Mesenteric fat pad (tissue), 1 donor: Measurements from ENCODE around the gene TMEM181. TPM values are rescaled to one million over a fixed set of nuclear protein-coding genes. Genes with fewer than 3 reads are reported as not detected.
"Not testable (repeated sequence)": the region's sequence is repeated elsewhere in the genome, so short reads cannot be mapped to it uniquely, and the experiment has no call there.

Experiments used
- DNase-seq: peaks from one replicate; pipeline ENCODE4 v3.0.0-alpha.2; 2020; ENCODE audit warnings: low spot score
- total RNA-seq: library from RNA; stranded (reverse); fragmentation: NEBNext Ultra II Directional; extraction: Animal tissue kit (Norgen Biotek cat#: 25700); gene quantifications from one replicate; pipeline ENCODE4 v1.2.1, GENCODE V29; 2021
- donor health status: DM: yes; HTN: yes; CAD: no.

Gene TMEM181
- total RNA-seq, 1 donor from 2014 or later = 27.3 TPM

DNA sequence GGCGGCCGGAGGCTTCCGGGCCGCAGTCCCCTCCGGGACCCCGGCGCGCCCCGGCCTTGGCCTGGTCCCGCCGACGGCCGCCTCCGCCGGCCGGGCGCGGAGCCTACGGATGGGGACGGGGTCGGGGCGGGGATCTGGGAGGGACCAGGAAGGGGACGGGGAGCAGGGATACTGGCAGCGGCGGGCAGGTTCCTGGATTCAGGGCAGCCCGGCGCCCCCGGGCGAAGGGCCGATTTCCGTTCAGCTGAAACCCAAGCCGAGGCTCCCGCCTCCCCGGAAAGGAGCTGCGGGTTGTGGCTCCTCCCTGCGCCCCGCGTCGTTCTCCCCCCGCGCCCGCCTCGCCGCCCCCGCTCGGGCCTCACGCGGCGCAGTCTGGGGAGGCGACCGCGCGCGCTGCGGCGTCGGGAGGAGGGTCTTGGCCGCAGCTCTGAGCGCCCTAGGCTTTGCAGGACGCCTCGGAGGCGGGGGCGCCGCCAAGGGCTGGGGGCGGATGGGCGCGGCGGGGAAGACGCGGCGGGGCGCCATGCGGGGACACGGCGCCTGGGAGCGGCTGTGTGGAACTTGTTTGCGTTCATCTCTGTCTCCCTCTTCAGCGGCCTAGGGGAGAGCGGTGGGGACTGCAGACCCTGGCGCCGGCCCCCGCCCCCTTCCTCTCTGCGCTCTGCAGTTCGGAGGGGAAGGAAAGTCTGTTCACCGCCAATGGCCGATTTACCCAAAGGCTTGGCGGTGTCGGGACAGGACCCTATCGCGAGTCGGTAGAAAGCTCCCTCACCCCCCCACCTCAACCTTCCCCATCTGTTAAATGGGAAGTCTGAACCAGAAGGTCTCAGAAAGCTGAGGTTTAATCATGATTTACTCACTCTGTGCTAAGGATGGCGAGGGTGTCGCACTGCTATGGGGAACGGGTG is 22.7 kb upstream of the TMEM181 start:
- peak; percentile 81 for DNase-seq

DNA sequence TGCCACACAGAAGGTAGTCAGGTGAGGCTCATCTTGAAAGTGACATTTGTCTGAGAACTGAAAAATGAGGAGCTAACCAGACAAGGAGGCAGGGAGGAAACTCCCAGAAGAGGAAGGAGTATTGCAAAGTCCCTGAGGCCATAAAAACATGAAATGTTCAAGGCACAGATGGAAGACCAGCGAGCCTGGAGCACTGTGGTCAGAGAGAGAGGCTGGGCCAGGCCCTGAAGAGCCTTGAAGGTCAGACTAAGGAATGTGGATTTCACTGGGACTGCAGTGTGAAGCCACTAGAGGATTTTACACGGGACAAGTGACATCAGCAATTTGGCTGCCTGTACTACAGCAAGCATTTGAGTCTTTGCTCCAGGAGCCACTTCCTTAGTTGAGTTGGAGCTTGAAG is 21.1 kb upstream of the TMEM181 start:
- DNase-seq = peak; percentile 1

DNA sequence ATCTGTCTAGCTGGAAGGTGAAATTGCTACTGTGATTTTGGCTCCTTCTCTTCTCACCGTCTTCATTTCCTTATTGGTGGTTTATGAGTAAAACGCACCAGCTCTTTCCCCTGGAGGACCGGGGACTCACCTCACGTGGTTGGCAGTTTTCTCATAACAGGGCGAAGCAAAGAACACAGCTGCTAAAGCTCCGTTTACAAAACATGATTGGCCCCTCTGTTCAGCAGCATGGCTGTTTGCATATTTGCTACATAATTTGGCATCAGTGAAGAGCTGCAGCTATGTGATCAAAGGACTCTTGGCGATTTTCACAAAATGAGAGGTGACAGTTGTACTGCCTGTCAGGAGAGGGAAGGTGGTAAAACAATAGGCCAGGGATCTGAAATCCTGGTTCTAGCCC is 20.5 kb upstream of the TMEM181 start:
- DNase-seq = peak; percentile 24

DNA sequence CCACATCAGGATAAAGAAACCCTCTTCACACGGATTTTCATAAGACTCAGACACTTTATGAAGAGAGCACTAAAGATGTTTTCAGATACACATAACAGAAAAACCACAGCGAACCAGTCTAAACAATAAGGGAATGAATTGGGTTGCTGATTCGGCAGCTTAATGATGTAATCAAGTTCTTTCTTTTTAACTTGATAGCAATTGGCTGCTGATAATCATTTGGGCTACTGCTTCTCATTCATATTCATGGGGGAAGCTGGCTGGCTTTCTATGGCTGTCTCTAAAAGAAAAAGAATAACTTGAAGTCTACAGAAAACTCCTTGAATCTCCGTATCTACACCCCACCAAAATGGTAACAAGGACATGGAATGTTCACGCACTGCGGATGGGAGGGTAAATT is 20.0 kb upstream of the TMEM181 start:
- no peak for DNase-seq

DNA sequence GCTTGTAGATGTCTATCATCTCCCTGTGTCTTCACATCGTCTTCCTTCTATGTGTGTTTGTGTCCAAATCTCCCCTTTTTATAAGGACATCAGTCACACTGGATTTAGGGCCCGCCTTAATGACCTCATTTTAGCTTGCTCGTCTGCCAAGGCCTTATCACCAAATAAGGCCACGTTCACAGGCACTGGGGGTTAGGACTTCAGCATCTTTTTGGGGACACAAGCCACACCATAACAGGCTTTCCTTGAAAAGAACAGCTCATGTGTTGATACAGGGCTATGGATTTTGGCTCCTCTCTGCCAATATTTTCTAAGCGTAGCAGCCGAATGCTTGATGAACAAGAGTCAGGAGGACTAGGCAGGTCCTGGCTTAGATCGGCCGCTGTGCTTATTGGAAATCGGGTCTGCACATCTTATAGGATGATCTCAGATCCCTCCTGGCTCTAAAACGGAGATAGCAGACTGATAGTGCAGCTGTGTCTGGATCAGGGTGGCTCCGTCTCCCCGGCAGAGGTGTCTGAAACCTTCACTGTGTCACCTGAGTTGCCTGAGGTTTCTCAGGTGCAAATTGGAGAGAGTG is 16.2 kb upstream of the TMEM181 start:
- DNase-seq = no peak

DNA sequence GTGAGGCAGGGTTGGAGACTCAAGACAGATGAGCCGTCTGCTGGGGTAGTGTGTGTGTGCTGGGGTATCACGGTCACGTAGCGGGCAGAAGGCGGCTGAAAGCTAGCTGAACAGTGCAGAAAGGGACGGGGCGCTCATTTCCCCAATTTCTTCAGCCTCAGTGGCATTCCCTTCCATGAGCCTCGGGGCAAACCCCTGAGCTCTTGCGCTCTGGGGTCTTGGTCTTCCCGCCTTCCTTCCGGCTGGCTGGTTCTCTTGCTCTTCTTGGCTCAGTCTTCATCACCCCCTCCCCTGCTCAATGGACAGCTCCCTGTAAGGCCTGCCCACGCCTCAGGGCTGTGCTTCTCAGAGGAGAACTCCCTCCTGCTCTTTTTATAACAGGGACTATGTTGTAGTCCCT is 15.5 kb upstream of the TMEM181 start:
- peak; percentile 51 for DNase-seq

DNA sequence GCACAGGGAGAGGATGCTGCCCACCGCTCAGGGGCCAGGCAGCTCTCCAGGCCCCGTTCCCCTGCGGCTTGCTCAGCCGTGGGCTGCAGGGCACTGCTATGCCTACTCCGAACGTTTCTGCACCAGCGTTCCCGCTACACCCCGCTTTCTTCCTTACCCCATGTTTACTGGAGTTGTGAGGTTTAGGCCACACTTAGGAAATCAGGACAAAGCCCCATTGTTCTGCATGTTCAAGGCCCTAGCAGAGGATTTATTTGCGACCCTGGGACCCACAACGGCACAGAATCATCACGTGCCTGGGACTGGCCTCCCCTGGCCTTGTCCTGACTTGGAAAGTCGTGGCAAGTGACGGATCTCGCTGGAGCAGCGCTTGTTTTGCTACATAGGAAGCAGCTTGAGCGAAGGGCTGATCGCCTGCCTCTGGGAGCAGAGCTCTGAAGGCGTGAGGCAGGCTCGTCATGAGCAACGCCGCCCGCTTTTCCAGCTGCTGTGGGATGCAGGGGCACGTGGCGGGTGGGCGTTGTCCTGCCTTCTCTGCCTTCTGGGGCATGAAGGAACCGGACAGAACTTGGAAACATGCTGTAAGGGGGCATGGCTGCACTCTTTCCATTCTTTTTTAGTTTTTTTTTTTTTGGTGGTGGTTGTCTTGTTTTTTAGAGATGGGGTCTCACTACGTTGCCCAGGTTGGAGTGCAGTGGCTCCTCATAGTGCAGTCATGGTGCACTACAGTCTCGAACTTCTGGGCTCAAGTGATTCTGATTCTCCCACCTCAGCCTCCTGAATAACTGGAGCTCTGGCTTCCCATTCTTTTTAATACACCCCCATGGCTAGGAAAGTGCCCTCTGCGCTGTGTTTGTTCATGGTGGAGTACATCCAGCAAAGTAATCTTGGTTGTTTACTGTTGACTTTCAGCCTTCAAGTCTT is 14.6 kb upstream of the TMEM181 start:
- DNase-seq = peak; percentile 79

DNA sequence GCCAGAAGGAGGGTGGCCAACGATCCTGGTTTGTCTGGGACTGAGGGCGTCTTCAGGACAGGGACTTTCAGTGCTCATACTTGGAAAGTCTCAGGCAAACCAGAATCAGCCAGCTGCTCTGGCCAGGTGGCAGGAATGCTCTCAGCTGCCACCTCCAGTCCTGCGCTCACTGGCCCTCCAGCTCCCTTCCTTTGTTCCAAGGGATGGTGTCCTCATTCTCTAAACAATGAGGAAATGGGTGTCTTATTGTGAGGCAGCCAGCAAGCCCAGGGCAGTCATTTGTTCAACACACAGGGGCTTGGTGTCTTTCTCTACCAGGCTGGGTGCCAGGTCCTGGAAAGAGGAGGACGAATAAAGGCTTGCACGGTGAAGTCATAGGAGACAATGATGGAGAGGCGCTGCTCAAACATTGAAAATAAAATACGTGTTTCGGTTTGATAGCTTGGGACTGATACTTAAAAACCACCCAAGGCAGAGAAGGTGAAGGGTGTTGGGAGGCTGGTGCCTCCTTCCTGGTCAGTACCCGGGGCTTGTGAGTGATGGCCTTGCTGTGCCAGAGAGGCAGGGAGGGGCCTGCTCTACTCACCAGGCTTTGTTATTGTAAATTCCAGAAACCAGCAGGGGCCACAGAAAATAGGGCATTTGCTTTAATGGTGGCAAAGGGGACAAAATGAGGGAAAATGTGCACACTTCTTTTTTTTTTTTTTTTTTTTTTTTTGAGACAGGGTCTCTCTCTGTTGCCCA is 11.3 kb upstream of the TMEM181 start:
- peak; percentile 41 for DNase-seq

DNA sequence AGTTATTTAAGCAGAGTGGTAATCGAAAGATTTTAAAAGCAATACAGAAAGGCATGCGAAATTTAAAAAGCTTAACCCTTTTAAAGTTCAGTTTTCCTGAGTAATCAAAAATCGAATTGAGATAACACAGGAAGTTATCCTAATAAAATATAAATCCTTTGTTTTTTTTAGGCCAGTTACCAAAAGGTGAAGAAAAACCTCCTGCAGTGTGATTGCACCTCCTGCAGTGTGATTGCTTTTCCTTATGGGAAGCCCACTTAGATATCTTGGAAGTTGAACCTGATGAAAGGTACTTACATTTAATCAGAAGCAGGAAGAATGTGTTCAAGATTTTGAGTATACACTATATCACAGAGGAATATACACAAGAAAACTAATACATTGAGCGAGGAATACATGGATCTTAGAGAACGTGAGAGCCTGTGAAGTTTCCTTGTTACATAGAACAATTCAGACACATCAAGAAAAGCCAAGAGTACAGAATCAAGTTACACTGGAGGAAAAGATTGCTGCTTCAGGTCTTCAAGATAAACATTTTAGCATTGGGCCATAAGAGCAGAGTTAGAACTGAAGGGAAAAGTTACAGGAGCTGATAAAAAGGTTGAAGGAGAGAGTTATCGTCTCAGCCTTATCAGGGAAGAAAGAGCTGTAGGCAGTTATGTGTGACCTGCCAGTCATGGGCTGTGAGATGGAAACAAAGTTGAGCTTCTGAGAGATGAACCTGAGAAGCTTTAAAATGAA is 7.7 kb upstream of the TMEM181 start:
- no peak for DNase-seq

DNA sequence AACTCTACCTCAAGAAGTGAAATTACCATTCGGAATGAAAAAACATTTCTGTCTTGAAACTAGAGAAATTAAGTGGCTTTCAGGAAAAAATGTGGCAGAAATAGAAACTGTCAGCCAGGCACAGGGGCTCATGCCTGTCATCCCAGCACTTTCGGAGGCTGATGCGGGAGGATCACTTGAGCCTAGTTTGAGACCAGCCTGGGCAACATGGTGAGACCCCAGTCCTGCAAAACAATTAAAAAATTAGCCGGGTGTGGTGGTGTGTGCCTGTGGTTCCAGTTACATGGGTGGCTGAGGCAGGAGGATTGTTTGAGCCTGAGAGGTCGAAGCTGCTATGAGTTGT is 7.1 kb upstream of the TMEM181 start:
- no peak for DNase-seq

DNA sequence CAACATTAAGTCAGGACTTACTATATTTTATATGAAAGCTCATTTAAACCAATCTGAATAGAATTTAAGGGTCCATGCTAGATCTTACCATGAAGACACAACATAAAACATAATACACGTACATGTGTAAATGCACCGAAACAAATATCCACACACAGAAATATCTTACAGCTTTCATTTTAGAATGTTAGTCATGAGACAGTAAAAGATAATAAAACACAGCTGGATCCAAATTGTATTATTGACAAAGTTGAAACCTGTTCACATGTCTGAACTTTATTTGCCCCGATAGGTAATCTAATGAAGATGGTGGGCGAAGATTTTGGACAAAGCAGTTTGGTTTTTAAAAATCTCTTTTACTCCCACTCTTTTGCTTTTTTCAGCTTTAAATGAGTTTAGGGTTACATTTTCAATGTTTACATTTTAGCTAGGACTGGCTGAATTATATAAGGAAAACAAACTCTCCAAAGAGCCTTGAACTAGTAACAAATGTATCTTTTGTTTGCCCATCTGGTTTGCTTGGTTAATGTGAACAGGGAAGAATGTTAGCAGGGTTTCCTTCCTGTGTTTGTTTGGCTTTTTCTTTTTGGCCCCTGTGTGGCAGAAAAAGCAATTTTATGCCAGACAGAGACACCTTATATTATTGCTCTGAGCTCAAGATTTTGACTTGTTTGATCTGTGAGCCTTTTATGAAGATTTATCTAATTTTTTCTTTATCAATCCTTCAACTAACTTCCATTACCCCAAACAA is 5.1 kb upstream of the TMEM181 start:
- DNase-seq = no peak

DNA sequence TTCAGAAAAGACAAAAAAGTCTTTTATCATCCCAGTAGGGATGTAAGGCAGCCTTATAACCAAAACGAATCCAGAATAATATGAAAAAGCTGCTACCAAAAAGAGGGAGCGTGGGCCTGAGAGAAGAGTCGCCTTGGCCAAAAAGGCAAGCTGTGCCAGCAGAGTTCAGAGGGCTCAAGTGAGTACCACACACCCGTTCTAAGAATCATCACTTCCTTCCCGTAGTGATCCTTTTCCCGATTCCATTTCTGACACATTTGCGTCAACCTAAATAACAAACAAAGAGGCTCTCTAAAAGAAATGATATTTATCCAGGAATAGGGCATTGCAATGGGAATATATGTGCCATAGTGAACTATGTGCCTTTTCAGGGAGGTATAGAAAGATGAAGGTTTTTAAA is 3.8 kb upstream of the TMEM181 start:
- no peak for DNase-seq

DNA sequence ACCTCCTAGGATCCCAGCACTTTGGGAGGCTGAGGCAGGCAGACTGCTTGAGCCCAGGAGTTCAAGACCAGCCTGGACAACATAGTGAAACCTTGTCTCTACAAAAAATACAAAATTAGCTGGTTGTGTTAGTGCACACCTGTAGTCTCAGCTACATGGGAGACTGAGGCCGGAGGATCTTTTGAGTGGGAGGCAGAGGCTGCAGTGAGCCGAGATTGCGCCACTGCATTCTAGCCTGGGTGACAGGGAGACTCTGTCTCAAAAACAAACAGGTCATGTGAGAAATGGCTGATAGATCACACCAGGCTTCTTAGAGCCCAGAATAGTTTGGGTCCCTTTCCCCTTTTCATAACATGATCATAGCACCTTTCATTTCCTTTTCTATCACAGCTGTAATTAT is 2.8 kb upstream of the TMEM181 start:
- DNase-seq = not testable (repeated sequence)

DNA sequence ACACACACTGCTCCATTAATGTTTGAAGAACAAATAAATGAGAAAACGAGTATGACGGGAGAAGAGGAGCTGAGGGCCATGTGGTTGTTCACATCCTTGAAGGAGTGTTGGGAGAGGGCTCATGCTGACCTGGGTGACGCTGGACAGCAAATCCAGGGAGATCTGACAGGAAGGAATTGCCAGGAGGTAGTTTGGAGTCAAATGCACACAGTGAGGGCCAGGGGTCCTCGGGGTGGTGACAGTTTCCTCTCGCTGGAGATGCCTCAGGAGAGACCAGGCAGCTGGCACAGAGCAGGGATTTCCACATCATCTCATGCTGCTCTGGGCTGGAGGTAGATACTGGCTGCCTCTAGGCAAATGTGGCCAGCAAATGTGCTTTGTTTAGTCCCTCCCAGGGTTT is 2.0 kb upstream of the TMEM181 start:
- peak; percentile 68 for DNase-seq

DNA sequence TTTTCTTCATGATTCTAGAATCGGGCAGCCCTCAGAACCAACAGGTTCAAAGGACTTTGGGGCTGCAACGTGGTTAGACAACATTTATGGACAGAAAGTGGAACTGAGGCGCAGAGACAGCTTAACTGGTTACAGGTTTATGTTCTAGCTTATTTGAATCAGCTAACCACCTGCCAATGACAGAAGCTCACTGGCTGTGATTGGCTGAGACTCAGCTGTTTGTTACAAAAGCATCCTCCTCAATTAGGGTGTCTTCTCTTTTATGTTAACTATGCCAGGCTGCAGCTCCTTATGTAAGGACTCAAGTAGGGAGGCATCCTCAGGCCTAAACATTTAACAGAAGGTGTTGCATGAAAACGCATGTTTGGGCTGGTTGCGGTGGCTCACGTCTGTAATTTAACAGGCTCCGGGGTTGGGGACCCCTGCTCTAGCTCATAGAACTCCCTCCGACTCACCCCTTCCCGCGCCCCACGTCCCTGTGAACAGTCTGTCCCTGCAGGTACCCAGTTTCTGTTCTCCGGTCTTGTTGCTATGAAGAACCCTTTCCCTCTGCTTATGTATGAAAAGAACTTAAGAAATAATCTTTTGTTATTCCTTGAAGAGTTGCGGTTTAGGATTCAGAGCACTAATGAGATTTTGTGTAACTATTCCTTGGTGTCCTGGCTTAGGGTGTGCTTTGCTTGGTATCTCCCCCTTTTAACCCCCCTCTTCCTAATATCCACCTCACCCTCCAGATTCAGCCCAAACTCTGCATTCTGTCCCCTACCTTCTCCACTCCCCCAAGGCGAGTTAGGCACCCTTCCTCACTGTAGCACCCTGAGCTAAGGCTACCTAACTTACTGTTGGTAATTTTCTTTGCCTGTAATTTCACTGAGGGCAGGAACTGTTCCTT is 1.2 kb upstream of the TMEM181 start:
- peak; percentile 53 for DNase-seq

DNA sequence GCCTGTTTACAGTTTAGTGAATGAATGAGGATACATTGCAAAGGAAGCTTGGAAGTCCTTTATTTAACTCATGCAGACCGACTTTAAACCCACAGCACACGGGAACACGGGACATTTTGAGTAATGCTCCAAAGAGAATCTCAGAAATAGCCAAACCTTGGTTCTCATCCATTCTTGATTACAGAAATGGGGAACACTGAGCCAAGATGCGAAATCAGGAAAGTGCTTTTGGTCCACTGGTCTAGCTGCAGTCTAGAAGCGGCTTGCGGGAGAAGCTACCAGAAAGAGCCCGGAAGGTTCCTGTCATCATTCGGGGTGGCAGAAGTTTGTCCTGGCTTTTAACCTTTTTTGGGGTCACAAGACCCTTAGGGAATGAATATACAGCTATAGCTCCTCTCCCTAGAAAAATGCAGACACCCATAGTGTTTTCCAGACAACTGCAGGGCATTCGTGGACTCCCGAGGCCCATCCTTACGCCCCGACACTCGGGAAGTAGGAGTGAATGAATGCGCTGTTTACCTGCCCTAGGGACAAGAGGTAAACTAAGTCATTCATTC is 475 bp upstream of the TMEM181 start:
- no peak for DNase-seq

DNA sequence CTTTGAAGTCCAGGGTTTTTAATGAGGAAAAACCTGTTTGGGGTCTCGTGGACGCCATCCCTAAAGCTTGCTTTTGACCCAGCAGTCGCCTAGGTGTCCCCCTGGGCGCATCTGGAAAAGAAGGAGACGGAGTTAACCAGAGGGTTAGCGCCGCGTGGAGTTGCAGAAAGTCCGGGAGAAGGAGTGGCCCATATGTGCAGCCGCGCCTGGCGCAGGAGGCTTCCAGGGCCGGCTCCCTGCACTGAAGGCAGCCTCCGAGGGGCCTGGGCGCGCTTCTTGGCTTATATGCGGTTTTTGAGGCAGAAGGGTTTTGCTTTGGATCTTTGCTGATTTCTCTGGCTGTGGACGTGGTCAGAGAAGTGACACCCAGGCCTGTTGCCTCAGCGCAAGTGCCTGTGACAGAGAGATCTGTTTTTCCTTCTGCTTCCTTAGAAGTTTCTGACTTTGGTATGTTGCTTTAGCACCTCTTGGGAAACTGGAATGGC is 987 bp downstream of the TMEM181 start:
- peak; percentile 68 for DNase-seq

DNA sequence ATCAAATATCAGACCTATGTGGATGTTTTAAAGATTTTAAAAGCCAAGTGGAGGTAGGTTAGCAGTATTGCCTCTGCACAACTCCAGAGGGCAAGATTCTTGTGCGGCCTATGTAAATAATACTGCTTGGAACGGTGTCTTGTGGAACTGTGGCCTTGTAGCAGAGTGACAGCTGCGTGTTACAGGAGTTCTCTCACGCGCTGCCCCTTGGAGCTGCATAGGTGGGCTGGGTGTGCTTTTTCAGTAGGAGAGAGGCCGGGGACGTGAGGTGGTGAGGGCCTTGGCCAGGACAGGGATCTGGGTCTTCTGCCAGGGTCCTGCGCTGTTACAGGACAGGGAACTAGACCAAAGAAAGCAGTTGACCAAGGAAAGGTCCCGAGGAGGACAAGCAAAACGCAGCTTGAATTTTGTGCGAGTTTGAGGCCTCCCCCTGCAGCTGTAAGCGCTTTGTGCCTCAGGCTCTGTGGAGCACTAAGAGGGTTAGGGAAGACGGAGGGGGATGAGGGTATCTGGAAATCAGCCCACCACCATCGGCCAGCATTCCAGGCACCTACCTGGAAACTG is 1.5 kb downstream of the TMEM181 start:
- peak; percentile 53 for DNase-seq
